GM12892 (cell line): ENCODE data around the gene GPR89A.
"Not testable (repeated sequence)": the region's sequence is repeated elsewhere in the genome, so short reads cannot be mapped to it uniquely, and the experiment has no call there.

Source experiments
- POLR2A ChIP-seq: IDR thresholded peaks from 2 replicates; pipeline ENCODE4 v1.6.1; 2011; ENCODE audit warnings: low read depth, low read length, control low read depth
- POLR2AphosphoS5 ChIP-seq: IDR thresholded peaks from 2 replicates; pipeline ENCODE4 v1.6.1; 2011; ENCODE audit warnings: low read depth, low read length, control low read depth

- not testable (repeated sequence) for TF ChIP-seq POLR2AphosphoS5, POLR2A
These were observed 17.0 kb upstream of the GPR89A start for GRCh38 chr1:145590806-145591205.
